Breast epithelium (tissue), 3 donors: ENCODE measurements around the gene PTPRA.

Source experiments
- CTCF ChIP-seq, 3 donors: fragments of 450-650 bp; IDR thresholded peaks; one replicate each; pipeline ENCODE4 v1.5.1; 2016 to 2017; ENCODE audit warnings: antibody characterized with exemption in 3 of 3, mild to moderate bottlenecking in 3 of 3, moderate library complexity in 3 of 3
- POLR2A ChIP-seq: fragments of 450-650 bp; IDR thresholded peaks from one replicate; pipeline ENCODE4 v1.6.1; 2016; ENCODE audit warnings: antibody characterized with exemption, mild to moderate bottlenecking, moderate library complexity
- POLR2AphosphoS5 ChIP-seq, 3 donors: sonication (generic); formaldehyde crosslinking; IDR thresholded peaks; one replicate each; pipeline ENCODE4 v1.6.1; 2017; ENCODE audit warnings: antibody characterized with exemption in 3 of 3

DNA sequence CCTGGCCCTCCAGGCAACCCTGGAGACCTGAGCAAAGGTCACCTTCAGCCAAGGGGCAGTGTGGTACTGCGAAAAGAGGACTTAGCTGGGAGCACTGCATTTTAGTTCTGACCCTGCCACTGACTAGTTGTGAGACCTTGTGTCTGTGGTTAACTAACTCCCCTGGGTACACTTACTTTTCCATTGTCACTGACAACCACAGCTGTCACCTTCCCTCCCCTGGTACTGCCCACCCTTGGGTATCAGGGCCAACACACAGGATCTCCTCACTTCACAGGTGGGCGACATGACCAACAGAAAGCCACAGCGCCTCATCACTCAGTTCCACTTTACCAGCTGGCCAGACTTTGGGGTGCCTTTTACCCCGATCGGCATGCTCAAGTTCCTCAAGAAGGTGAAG, 148.5 kb downstream of the PTPRA start:
- TF ChIP-seq CTCF (IDR thresholded peaks at IDR 0.05), result no peak
- TF ChIP-seq POLR2A, result no peak
- no peak for TF ChIP-seq POLR2AphosphoS5 (IDR thresholded peaks at IDR 0.05)
